Left colon (tissue), 2 donors: ENCODE data around the gene ARRDC1. TPM values are rescaled to one million over a fixed set of nuclear protein-coding genes. Genes with fewer than 3 reads are reported as not detected.
A peak's percentile ranks its signal among the peaks of the same experiment; 100 is the strongest.

Source experiments
- ATAC-seq: fragments of 200-7000 bp; cut with Tn5 transposase; one replicate; pipeline ENCODE4 v1.9.1; 2020; ENCODE audit warnings: mild to moderate bottlenecking, moderate library complexity
- DNase-seq, 2 donors: peaks; one replicate each; pipeline ENCODE4 v3.0.0-alpha.2; 2020
- intact Hi-C, 2 donors: fragments of 100-400 bp; cut with DNase I in 1 of 2; cut with micrococcal nuclease in 1 of 2; formaldehyde crosslinking; loops; one replicate each; pipeline versions ENCODE4 v1.11.2 to v1.14.0; 2022; cut with DNase I, micrococcal nuclease
- total RNA-seq, 2 donors: library from RNA; stranded (reverse); fragmentation: NEBNext Ultra II Directional; extraction: Animal tissue kit (Norgen Biotek cat#: 25700); gene quantifications; one replicate each; pipeline ENCODE4 v1.2.1, GENCODE V29; 2021
- donor health status: DM: no; HTN: no; CAD: no.
- donor health status: DM: yes; HTN: yes; CAD: no.

Gene ARRDC1
- total RNA-seq, 2 donors from 2014 or later: 89.5 to 120 TPM

GRCh38 chr9:137657606-137658005 lies 52.1 kb downstream of the ARRDC1 start:
- ATAC-seq (no peak), DNase-seq (no peak)
- intact Hi-C loops: no loop called here

- no peak for DNase-seq
- intact Hi-C loops: no loop called here
- no peak for ATAC-seq
These were observed 53.3 kb downstream of the ARRDC1 start for GRCh38 chr9:137658781-137659180.

- DNase-seq (no peak), ATAC-seq (no peak)
- intact Hi-C loops: no loop called here
These were observed 54.7 kb downstream of the ARRDC1 start for GRCh38 chr9:137660144-137660543.

DNA sequence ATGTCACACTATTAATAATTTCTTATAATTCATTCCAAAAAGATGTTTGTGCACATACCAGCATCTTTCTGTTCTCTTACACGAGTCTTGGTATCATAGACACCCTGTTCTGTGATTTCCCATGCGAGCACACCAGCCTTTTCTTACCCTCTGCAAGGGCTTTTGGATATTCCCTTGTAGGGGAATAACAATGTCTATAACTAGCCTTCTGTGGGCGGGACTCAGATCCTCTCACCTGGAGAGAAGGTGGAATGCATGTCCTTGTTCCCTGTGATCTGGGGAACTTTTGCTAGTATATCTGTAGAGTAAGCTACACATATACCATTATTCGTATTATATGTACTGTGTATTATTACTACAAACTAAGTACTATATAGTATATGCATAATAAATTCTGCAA lies 58.1 kb downstream of the ARRDC1 start:
- no peak for DNase-seq
- ATAC-seq: peak; percentile 11
- intact Hi-C loops: no loop called here

- intact Hi-C loops: no loop called here
- DNase-seq: peak in 1 of 2 donors; percentile 41
- peak; percentile 87 for ATAC-seq
These were observed 59.2 kb downstream of the ARRDC1 start for GRCh38 chr9:137664676-137665075.

Other genes starting within 250 kb of the ARRDC1 start
- gene EXD3, start 182.5 kb upstream of the ARRDC1 start, total RNA-seq: 10 to 100 TPM; 44.1 to 57.3 TPM
- gene NOXA1, start 182.3 kb upstream of the ARRDC1 start, total RNA-seq: 10 to 100 TPM; 33.3 to 42.6 TPM
- gene ENTPD8, start 164.3 kb upstream of the ARRDC1 start, total RNA-seq: 100 to 1,000 TPM; 108 to 120 TPM
- gene NSMF, start 146.4 kb upstream of the ARRDC1 start, total RNA-seq: 10 to 100 TPM; 39.9 to 52.0 TPM
- gene PNPLA7, start 55.3 kb upstream of the ARRDC1 start, total RNA-seq: 10 to 100 TPM; 18.4 to 22.4 TPM
- 100 to 1,000 TPM; 109 to 136 TPM for gene MRPL41, start 53.8 kb upstream of the ARRDC1 start, total RNA-seq
- 10 to 100 TPM; 21.7 to 27.5 TPM for gene DPH7, start 26.8 kb upstream of the ARRDC1 start, total RNA-seq
- gene ZMYND19, start 15.2 kb upstream of the ARRDC1 start, total RNA-seq: 10 to 100 TPM; 12.5 to 22.4 TPM
- 10 to 100 TPM; 72.2 to 98.4 TPM for gene EHMT1, start 13.3 kb downstream of the ARRDC1 start, total RNA-seq